Transverse colon (tissue), 4 donors: ENCODE measurements around the gene CD7. TPM values are rescaled to one million over a fixed set of nuclear protein-coding genes. Genes with fewer than 3 reads are reported as not detected.
A peak's percentile ranks its signal among the peaks of the same experiment; 100 is the strongest.

ENCODE experiments used
- DNase-seq: peaks from one replicate; pipeline ENCODE4 v3.0.0-alpha.2; 2019
- H3K27ac ChIP-seq, 4 donors: fragments of 200-600 bp; sonication (generic); 2 replicates each; pipeline ENCODE4 v1.5.1; 2016 to 2018; ENCODE audit warnings: inconsistent platforms in 4 of 4
- H3K27me3 ChIP-seq: fragments of 200-600 bp; sonication (generic); 2 replicates; pipeline ENCODE4 v1.5.1; 2017; ENCODE audit warnings: inconsistent platforms
- H3K36me3 ChIP-seq, 4 donors: fragments of 200-600 bp; sonication (generic); 2 replicates each; pipeline ENCODE4 v1.5.1; 2017 to 2019; ENCODE audit warnings: inconsistent platforms in 4 of 4
- H3K4me1 ChIP-seq, 4 donors: fragments of 200-600 bp; sonication (generic); 2 replicates each; pipeline ENCODE4 v1.5.1; 2017 to 2020; ENCODE audit warnings: inconsistent platforms in 4 of 4
- H3K4me3 ChIP-seq, 4 donors: fragments of 200-600 bp; sonication (generic); 1 replicate in 1 of 4; 2 replicates in 3 of 4; pipeline versions ENCODE4 v1.5.1 to v1.6.1; 2017 to 2019; ENCODE audit warnings: inconsistent platforms in 4 of 4
- H3K9me3 ChIP-seq, 2 donors: fragments of 200-600 bp; sonication (generic); 2 replicates each; pipeline ENCODE4 v1.5.1; 2017 to 2019; ENCODE audit warnings: inconsistent platforms in 2 of 2
- CTCF ChIP-seq, 5 experiments: fragments of 200-600 bp in 3 of 5; fragments of 450-650 bp in 2 of 5; sonication (generic) in 3 of 5; IDR thresholded peaks; 1 replicate in 2 of 5; 2 replicates in 3 of 5; pipeline ENCODE4 v1.5.1; 2016 to 2017; ENCODE audit warnings: antibody characterized with exemption in 5 of 5, inconsistent platforms in 3 of 5, mild to moderate bottlenecking in 2 of 5, moderate library complexity in 1 of 5
- EP300 ChIP-seq: sonication (generic); formaldehyde crosslinking; IDR thresholded peaks from one replicate; pipeline ENCODE4 v1.6.1; 2017; ENCODE audit warnings: antibody characterized with exemption, low read depth
- POLR2A ChIP-seq: fragments of 450-650 bp; IDR thresholded peaks from one replicate; pipeline ENCODE4 v1.6.1; 2016; ENCODE audit warnings: antibody characterized with exemption, mild to moderate bottlenecking, moderate library complexity
- POLR2AphosphoS5 ChIP-seq, 3 donors: sonication (generic); formaldehyde crosslinking; IDR thresholded peaks; one replicate each; pipeline ENCODE4 v1.6.1; 2016; ENCODE audit warnings: antibody characterized with exemption in 3 of 3
- WGBS, 2 donors: methylation state at CpG; one replicate each; pipeline ENCODE4 v1.1.5; 2018; ENCODE audit warnings: low coverage in 1 of 2; 5-methylcytosine and 5-hydroxymethylcytosine counted together
- in situ Hi-C, 4 donors: fragments of 200-750 bp; cut with MboI; loops; one replicate each; pipeline versions ENCODE4 v1.15.0 to v1.15.1; 2017; ENCODE audit warnings: low sequenced_read_pairs in 3 of 4, low pct_ligation_motif_present in 1 of 4, low pct_unique_long_range_greater_than_20kb in 1 of 4
- intact Hi-C: fragments of 100-400 bp; cut with DNase I; formaldehyde crosslinking; loops from one replicate; pipeline ENCODE4 v1.15.1; 2023; ENCODE audit warnings: low total_unique reads
- total RNA-seq, 4 donors: library from RNA; depleted of rRNA; stranded (reverse); fragments of >200 nt; gene quantifications; one replicate each; pipeline ENCODE4 v1.1.0, GENCODE V29; 2016

Gene CD7
- total RNA-seq, 4 donors from 2014 or later: 6.1 to 9.7 (median 7.4) TPM

- 74 to 76% methylated on average over 3 to 32 of the region's 35 CpGs for WGBS, 2 donors
- H3K4me3 ChIP-seq: no peak overlapping the region
- DNase-seq: no peak
Observed at GRCh38 chr17:82302991-82303943, 14.1 kb downstream of the CD7 start.

GRCh38 chr17:82302568-82302963, 14.8 kb downstream of the CD7 start:
- H3K4me3 ChIP-seq: no peak overlapping the region
- intact Hi-C loops: no loop called here
- in situ Hi-C loops: no loop called here
- peak overlapping the region in 3 of 4 donors; percentile 5 to 12 (median 8) for H3K27ac ChIP-seq
- H3K27me3 ChIP-seq: no peaks in the 10 kb centered on the region
- no peak for DNase-seq
- TF ChIP-seq CTCF (IDR thresholded peaks at IDR 0.05): no peak
- no peak for TF ChIP-seq POLR2AphosphoS5 (IDR thresholded peaks at IDR 0.05)
- no peak for TF ChIP-seq POLR2A
- no peak for TF ChIP-seq EP300
- no peaks in the 10 kb centered on the region for H3K36me3 ChIP-seq
- H3K4me1 ChIP-seq: peaks cover 12 to 22% (median 19%) of the 10 kb centered on the region in 4 donors
- no peaks in the 10 kb centered on the region for H3K9me3 ChIP-seq
- 82% methylated on average over 7 of the region's 15 CpGs; no CpG with 5 or more reads in 1 of the 2 donors for WGBS, 2 donors

More at GRCh38 chr17:82302991-82303943, 14.1 kb downstream of the CD7 start:
- Histone ChIP-seq H3K9me3 (no peaks in the 10 kb centered on the region), H3K4me1 (peaks cover 10 to 17% (median 12%) of the 10 kb centered on the region in 4 donors), H3K27me3 (no peaks in the 10 kb centered on the region), H3K36me3 (no peaks in the 10 kb centered on the region), H3K27ac (peak overlapping the region in 1 of 4 donors; percentile 12)
- in situ Hi-C loops: no loop called here
- intact Hi-C loops: no loop called here
- TF ChIP-seq EP300 (no peak), POLR2AphosphoS5 (IDR thresholded peaks at IDR 0.05) (no peak), CTCF (IDR thresholded peaks at IDR 0.05) (no peak), POLR2A (no peak)

GRCh38 chr17:82301916-82302567, 15.4 kb downstream of the CD7 start:
- Histone ChIP-seq H3K27ac (peak overlapping the region in 2 of 4 donors; percentile 5 to 12), H3K4me1 (peaks cover 17 to 28% (median 24%) of the 10 kb centered on the region in 4 donors), H3K4me3 (no peak overlapping the region), H3K36me3 (no peaks in the 10 kb centered on the region), H3K27me3 (no peaks in the 10 kb centered on the region), H3K9me3 (no peaks in the 10 kb centered on the region)
- in situ Hi-C loops: no loop called here
- intact Hi-C loops: no loop called here
- TF ChIP-seq POLR2AphosphoS5 (IDR thresholded peaks at IDR 0.05): no peak
- no peak for TF ChIP-seq POLR2A
- no peak for TF ChIP-seq CTCF (IDR thresholded peaks at IDR 0.05)
- no peak for TF ChIP-seq EP300
- DNase-seq: peak; percentile 47
- WGBS, 2 donors: 73% methylated on average over 22 of the region's 23 CpGs; no CpG with 5 or more reads in 1 of the 2 donors

- 87% methylated on average over 12 of the region's 12 CpGs; no CpG with 5 or more reads in 1 of the 2 donors for WGBS, 2 donors
- TF ChIP-seq POLR2A (no peak), CTCF (IDR thresholded peaks at IDR 0.05) (no peak), POLR2AphosphoS5 (IDR thresholded peaks at IDR 0.05) (no peak)
- H3K27ac ChIP-seq: peak overlapping the region in 1 of 4 donors; percentile 12
Observed at GRCh38 chr17:82301300-82301915, 16.0 kb downstream of the CD7 start.

More at GRCh38 chr17:82301300-82301915, 16.0 kb downstream of the CD7 start:
- no peaks in the 10 kb centered on the region for H3K27me3 ChIP-seq
- H3K4me3 ChIP-seq: no peak overlapping the region
- no peaks in the 10 kb centered on the region for H3K36me3 ChIP-seq
- no peak for DNase-seq
- intact Hi-C loops (no loop called here), in situ Hi-C loops (no loop called here)
- peaks cover 23 to 34% (median 31%) of the 10 kb centered on the region in 4 donors for H3K4me1 ChIP-seq
- no peaks in the 10 kb centered on the region for H3K9me3 ChIP-seq
